ENCODE data around the gene TRABD2B.

DNA sequence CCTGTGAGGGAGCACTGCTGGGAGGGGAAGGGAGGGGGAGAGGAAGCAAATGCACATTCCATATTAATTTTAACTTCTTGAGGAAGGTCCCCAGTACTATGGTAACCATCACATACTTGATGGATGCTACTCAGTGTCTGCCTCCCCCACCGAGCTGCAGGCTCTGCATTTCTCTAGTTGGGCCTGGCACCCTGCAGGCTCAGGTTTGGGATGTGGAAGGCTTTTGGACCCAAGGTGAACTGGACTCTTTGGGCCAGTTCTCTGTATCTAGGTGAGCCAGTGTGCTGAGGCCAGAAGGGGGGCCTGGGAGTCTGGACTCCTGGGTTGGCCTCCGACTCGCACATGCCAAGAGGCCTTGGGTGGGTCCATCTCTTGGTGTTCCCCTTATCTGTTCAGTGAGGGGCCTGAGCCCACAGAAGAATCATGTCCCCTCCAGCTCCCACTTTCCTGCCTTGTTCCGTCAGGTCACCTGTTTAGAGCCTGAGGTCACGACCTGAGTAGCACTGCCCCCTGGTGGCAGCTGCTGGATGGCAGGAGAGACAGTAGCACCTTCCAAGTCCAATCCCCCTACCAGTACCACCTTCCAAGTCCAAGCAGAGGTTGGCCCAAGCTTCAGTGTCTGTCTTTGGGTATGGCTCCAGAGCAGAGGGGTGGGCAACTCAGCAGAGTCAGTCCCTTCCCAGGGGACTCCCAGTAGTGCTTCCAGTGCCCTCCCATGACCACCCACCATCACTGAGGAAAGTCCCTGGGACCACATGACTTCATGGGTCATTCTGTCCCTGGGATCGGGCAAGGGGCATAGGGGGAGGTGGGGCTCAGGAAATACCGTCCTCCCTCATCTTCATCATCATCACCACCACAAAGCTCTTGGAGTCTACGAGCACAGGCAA is 241.8 kb downstream of the TRABD2B start:
- TF ChIP-seq, protein P1, sequence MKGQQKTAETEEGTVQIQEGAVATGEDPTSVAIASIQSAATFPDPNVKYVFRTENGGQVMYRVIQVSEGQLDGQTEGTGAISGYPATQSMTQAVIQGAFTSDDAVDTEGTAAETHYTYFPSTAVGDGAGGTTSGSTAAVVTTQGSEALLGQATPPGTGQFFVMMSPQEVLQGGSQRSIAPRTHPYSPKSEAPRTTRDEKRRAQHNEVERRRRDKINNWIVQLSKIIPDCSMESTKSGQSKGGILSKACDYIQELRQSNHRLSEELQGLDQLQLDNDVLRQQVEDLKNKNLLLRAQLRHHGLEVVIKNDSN (IDR thresholded peaks at IDR 0.05; ENCODE audit: borderline replicate concordance, low read depth): no peak
- TF ChIP-seq EP300 (IDR thresholded peaks at IDR 0.05; ENCODE audit: borderline replicate concordance in 1 of 2, low read depth in 1 of 2, low read length in 1 of 2) (no peak), RAD21 (IDR thresholded peaks at IDR 0.05; ENCODE audit: low read length) (peak; percentile 24; the same call in 1 of the 2 replicates), POLR2AphosphoS5 (IDR thresholded peaks at IDR 0.05; ENCODE audit: low read depth, low read length) (no peak), TEAD4 (IDR thresholded peaks at IDR 0.05; ENCODE audit: borderline replicate concordance, insufficient read depth) (no peak), FOSL2 (IDR thresholded peaks at IDR 0.05; ENCODE audit: borderline replicate concordance, low read depth) (no peak), RCOR1 (IDR thresholded peaks at IDR 0.05; ENCODE audit: low read length) (no peak), MXI1 (IDR thresholded peaks at IDR 0.05; ENCODE audit: low read depth, low read length) (no peak), JUND (IDR thresholded peaks at IDR 0.05) (no peak), FOXM1 (IDR thresholded peaks at IDR 0.05; ENCODE audit: low read depth) (no peak)
- TF ChIP-seq, protein P2, sequence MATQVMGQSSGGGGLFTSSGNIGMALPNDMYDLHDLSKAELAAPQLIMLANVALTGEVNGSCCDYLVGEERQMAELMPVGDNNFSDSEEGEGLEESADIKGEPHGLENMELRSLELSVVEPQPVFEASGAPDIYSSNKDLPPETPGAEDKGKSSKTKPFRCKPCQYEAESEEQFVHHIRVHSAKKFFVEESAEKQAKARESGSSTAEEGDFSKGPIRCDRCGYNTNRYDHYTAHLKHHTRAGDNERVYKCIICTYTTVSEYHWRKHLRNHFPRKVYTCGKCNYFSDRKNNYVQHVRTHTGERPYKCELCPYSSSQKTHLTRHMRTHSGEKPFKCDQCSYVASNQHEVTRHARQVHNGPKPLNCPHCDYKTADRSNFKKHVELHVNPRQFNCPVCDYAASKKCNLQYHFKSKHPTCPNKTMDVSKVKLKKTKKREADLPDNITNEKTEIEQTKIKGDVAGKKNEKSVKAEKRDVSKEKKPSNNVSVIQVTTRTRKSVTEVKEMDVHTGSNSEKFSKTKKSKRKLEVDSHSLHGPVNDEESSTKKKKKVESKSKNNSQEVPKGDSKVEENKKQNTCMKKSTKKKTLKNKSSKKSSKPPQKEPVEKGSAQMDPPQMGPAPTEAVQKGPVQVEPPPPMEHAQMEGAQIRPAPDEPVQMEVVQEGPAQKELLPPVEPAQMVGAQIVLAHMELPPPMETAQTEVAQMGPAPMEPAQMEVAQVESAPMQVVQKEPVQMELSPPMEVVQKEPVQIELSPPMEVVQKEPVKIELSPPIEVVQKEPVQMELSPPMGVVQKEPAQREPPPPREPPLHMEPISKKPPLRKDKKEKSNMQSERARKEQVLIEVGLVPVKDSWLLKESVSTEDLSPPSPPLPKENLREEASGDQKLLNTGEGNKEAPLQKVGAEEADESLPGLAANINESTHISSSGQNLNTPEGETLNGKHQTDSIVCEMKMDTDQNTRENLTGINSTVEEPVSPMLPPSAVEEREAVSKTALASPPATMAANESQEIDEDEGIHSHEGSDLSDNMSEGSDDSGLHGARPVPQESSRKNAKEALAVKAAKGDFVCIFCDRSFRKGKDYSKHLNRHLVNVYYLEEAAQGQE (IDR thresholded peaks at IDR 0.05; ENCODE audit: low read depth, low read length): no peak
- TF ChIP-seq, protein P3, sequence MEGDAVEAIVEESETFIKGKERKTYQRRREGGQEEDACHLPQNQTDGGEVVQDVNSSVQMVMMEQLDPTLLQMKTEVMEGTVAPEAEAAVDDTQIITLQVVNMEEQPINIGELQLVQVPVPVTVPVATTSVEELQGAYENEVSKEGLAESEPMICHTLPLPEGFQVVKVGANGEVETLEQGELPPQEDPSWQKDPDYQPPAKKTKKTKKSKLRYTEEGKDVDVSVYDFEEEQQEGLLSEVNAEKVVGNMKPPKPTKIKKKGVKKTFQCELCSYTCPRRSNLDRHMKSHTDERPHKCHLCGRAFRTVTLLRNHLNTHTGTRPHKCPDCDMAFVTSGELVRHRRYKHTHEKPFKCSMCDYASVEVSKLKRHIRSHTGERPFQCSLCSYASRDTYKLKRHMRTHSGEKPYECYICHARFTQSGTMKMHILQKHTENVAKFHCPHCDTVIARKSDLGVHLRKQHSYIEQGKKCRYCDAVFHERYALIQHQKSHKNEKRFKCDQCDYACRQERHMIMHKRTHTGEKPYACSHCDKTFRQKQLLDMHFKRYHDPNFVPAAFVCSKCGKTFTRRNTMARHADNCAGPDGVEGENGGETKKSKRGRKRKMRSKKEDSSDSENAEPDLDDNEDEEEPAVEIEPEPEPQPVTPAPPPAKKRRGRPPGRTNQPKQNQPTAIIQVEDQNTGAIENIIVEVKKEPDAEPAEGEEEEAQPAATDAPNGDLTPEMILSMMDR (IDR thresholded peaks at IDR 0.05): peak; percentile 63
- TF ChIP-seq, protein P4, sequence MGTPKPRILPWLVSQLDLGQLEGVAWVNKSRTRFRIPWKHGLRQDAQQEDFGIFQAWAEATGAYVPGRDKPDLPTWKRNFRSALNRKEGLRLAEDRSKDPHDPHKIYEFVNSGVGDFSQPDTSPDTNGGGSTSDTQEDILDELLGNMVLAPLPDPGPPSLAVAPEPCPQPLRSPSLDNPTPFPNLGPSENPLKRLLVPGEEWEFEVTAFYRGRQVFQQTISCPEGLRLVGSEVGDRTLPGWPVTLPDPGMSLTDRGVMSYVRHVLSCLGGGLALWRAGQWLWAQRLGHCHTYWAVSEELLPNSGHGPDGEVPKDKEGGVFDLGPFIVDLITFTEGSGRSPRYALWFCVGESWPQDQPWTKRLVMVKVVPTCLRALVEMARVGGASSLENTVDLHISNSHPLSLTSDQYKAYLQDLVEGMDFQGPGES (IDR thresholded peaks at IDR 0.05; ENCODE audit: low read depth, low read length): no peak
- TF ChIP-seq, protein P5, sequence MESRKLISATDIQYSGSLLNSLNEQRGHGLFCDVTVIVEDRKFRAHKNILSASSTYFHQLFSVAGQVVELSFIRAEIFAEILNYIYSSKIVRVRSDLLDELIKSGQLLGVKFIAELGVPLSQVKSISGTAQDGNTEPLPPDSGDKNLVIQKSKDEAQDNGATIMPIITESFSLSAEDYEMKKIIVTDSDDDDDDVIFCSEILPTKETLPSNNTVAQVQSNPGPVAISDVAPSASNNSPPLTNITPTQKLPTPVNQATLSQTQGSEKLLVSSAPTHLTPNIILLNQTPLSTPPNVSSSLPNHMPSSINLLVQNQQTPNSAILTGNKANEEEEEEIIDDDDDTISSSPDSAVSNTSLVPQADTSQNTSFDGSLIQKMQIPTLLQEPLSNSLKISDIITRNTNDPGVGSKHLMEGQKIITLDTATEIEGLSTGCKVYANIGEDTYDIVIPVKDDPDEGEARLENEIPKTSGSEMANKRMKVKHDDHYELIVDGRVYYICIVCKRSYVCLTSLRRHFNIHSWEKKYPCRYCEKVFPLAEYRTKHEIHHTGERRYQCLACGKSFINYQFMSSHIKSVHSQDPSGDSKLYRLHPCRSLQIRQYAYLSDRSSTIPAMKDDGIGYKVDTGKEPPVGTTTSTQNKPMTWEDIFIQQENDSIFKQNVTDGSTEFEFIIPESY (IDR thresholded peaks at IDR 0.05; ENCODE audit: borderline replicate concordance, low read depth): no peak

Data from SK-N-SH (cell line).